Measurements from ENCODE around the gene POF1B. TPM values are rescaled to one million over a fixed set of nuclear protein-coding genes. Genes with fewer than 3 reads are reported as not detected.

Gene POF1B
- total and polyA plus RNA-seq, 2 of the 4 experiments (the other 2 are of a cell fraction): not detected

DNA sequence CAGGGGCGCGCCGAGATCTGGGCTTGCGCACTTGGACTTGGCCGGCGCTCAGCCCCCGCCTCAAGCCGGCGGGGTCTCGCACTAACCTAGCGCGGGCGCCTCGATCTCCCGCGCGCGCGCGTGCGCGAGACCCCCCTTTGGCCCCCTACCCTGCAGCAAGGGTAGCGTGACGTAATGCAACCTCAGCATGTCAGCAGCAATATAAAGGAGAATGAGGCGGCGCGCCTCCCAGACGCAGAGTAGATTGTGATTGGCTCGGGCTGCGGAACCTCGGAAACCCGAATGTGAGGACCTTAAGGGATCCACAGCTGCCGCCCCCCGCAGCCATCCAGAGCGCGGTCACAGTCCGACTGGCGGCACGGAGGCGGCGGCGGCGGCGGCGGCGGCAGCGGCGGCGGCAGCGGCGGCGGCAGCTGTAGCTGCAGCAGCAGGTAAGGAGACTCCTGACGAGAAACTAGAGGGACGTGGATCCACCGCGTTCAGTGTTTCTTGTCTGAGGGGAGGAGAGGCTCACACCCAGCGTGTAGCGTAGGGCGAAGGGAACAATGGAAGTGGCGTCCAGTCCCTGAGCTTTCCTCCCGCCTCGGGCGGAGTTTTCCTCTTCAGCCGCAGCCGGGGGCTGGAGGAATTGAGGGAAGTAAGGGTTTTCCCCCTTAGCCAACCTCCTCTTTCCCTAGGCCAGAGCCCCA is 135.6 kb downstream of the POF1B start, which contains the start of the genes SATL1 and ZNF711:
SATL1 (minus strand) TSS at position 19 of the 689 bp plus-strand sequence. CDS start 134,811 bp downstream, outside the sequence.
ZNF711 (plus strand) TSS at position 231 of the 689 bp plus-strand sequence. CDS start 3,582 bp downstream, outside the sequence.
- WGBS, 2 experiments (ENCODE audit: extremely low coverage in 2 of 2, insufficient read length in 1 of 2): no CpG with 5 or more reads among the region's 65 CpGs
- H3K56ac ChIP-seq (ENCODE audit: extremely low read depth, insufficient read depth, low read length): no peak within 1 kb of the TSS
- no peak within 1 kb of the TSS for H4K91ac ChIP-seq (ENCODE audit: insufficient read depth, low read depth, low read length)
- H3K14ac ChIP-seq (replicated peaks; ENCODE audit: low read depth, low read length): no peak within 1 kb of the TSS; the same call in 1 of the 2 replicates
- H3K27me3 ChIP-seq (ENCODE audit: control insufficient read depth, insufficient read depth, low read length): no peaks in the 10 kb centered on the region
- no peak within 1 kb of the TSS for H2BK20ac ChIP-seq (ENCODE audit: low read depth, low read length)
- DNase-seq (peak; percentile 51), ATAC-seq (ENCODE audit: low read depth) (peak; percentile 88)
- no peak within 1 kb of the TSS for H3K18ac ChIP-seq (ENCODE audit: low read depth, low read length)
- no peak within 1 kb of the TSS for H2BK5ac ChIP-seq (ENCODE audit: low read depth, low read length, poor library complexity, severe bottlenecking)
- in situ Hi-C loops (cut with MboI; ENCODE audit: low sequenced_read_pairs): no loop called here
- no peaks in the 10 kb centered on the region for H3K9me3 ChIP-seq (ENCODE audit: control insufficient read depth, insufficient read depth, low read length)
- peak within 1 kb of the TSS; percentile 34; the same call in 1 of the 2 replicates for H3K27ac ChIP-seq (ENCODE audit: insufficient read depth, low read length)
- no peak within 1 kb of the TSS for H2BK120ac ChIP-seq (ENCODE audit: low read depth, low read length)
- H3K4me3 ChIP-seq (ENCODE audit: insufficient read depth, low read depth, low read length): peak within 1 kb of the TSS; percentile 90
- H3K4ac ChIP-seq (ENCODE audit: low read depth, low read length): no peak within 1 kb of the TSS
- no peak for TF ChIP-seq NFE2L2 (IDR thresholded peaks at IDR 0.05; ENCODE audit: low read depth, low read length)
- TF ChIP-seq, protein P1, sequence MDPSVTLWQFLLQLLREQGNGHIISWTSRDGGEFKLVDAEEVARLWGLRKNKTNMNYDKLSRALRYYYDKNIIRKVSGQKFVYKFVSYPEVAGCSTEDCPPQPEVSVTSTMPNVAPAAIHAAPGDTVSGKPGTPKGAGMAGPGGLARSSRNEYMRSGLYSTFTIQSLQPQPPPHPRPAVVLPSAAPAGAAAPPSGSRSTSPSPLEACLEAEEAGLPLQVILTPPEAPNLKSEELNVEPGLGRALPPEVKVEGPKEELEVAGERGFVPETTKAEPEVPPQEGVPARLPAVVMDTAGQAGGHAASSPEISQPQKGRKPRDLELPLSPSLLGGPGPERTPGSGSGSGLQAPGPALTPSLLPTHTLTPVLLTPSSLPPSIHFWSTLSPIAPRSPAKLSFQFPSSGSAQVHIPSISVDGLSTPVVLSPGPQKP (IDR thresholded peaks at IDR 0.05; ENCODE audit: borderline replicate concordance, low read depth, low read length): no peak
- no peak for TF ChIP-seq MXI1 (IDR thresholded peaks at IDR 0.05; ENCODE audit: borderline replicate concordance, low read depth, low read length)
- TF ChIP-seq, protein P2, sequence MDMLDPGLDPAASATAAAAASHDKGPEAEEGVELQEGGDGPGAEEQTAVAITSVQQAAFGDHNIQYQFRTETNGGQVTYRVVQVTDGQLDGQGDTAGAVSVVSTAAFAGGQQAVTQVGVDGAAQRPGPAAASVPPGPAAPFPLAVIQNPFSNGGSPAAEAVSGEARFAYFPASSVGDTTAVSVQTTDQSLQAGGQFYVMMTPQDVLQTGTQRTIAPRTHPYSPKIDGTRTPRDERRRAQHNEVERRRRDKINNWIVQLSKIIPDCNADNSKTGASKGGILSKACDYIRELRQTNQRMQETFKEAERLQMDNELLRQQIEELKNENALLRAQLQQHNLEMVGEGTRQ (IDR thresholded peaks at IDR 0.05; ENCODE audit: low read depth, low read length): no peak
- TF ChIP-seq CEBPB (IDR thresholded peaks at IDR 0.05; ENCODE audit: low read depth, low read length): no peak
- peak; percentile 18; the same call in 1 of the 2 replicates for TF ChIP-seq MAFK (IDR thresholded peaks at IDR 0.05; ENCODE audit: low read depth, low read length)
- TF ChIP-seq RFX5 (IDR thresholded peaks at IDR 0.05; ENCODE audit: low read depth, low read length): no peak
- no peak for TF ChIP-seq BHLHE40 (IDR thresholded peaks at IDR 0.05; ENCODE audit: low read depth, low read length)
- H2AK9ac ChIP-seq (replicated peaks; ENCODE audit: low read depth, low read length, poor library complexity): peak within 1 kb of the TSS; percentile 9
- no peak within 1 kb of the TSS for H4K5ac ChIP-seq (ENCODE audit: low read depth, low read length)
- H3K36me3 ChIP-seq (ENCODE audit: control insufficient read depth, insufficient read depth, low read length): no peaks in the 10 kb centered on the region
- H3K9me1 ChIP-seq (ENCODE audit: insufficient read depth, low read length): no peaks in the 10 kb centered on the region
- ChIA-PET POLR2A (ENCODE audit: unreplicated experiment) (no interaction called here), CTCF (interaction anchor here (0.7 kb wide), 1 partner anchor 67 kb away, joined by 5 read pairs; no protein-coding TSS in a partner anchor)
- peak within 1 kb of the TSS; percentile 33; the same call in 1 of the 2 replicates for H3K23ac ChIP-seq (ENCODE audit: low read depth, low read length)
- no TSS peak for BruUV-seq (replicated peaks)
- peak within 1 kb of the TSS; percentile 75 for H3K9ac ChIP-seq (ENCODE audit: low read depth, low read length)
- H2AK5ac ChIP-seq (ENCODE audit: low read depth, low read length): no peak within 1 kb of the TSS
- intact Hi-C loops (cut with micrococcal nuclease): no loop called here
- no peaks in the 10 kb centered on the region for H4K20me1 ChIP-seq (ENCODE audit: insufficient read depth, low read length)
- H3K79me1 ChIP-seq (ENCODE audit: low read depth in 1 of 2, low read length in 2 of 2): peaks cover 0 to 3% of the 10 kb centered on the region in 2 experiments; a peak in 1 of 4 replicates
- H3K4me2 ChIP-seq (ENCODE audit: low read depth, low read length): peak within 1 kb of the TSS; percentile 36
- dilution Hi-C loops (cut with HindIII; ENCODE audit: low sequenced_read_pairs, unreplicated experiment): no loop called here
- H2BK15ac ChIP-seq (ENCODE audit: low read depth, low read length): no peak within 1 kb of the TSS
- H3K4me1 ChIP-seq (ENCODE audit: control insufficient read depth, insufficient read depth, low read length): no peaks in the 10 kb centered on the region
- peak within 1 kb of the TSS; percentile 93 for H2AFZ ChIP-seq (replicated peaks; ENCODE audit: low read length, poor library complexity)
- H4K8ac ChIP-seq (ENCODE audit: low read depth in 2 of 2, low read length in 2 of 2): no peak within 1 kb of the TSS; a peak in 1 of 4 replicates
